Calu3 (cell line): ENCODE results near the gene CCDC170. TPM values are rescaled to one million over a fixed set of nuclear protein-coding genes. Genes with fewer than 3 reads are reported as not detected.

ENCODE experiments used
- BruUV-seq: library from RNA; stranded (reverse); fragments of 400-500 nt; replicated peaks from 2 replicates; lab custom pipeline; 2021; lab: Mats Ljungman, UMichigan
- CTCF ChIA-PET: fragments of 300-600 bp; sonication (Branson Sonifier 250); formaldehyde crosslinking; loops from one replicate; lab custom pipeline; 2022; ENCODE audit warnings: antibody characterized with exemption; lab: Charles Lee
- DNase-seq: peaks from one replicate; pipeline ENCODE4 v3.0.0; 2022
- H3K27ac Mint-ChIP-seq: one replicate; pipeline ENCODE4 v1.8.0; 2022; ENCODE audit warnings: mixed read lengths; ENCODE audit not compliant: unreplicated experiment
- H3K27me3 Mint-ChIP-seq: one replicate; pipeline ENCODE4 v1.8.0; 2022; ENCODE audit warnings: mixed read lengths; ENCODE audit not compliant: unreplicated experiment
- H3K36me3 Mint-ChIP-seq: one replicate; pipeline ENCODE4 v1.8.0; 2022; ENCODE audit warnings: mild to moderate bottlenecking, moderate library complexity, mixed read lengths; ENCODE audit not compliant: insufficient read depth, unreplicated experiment
- H3K4me1 Mint-ChIP-seq: one replicate; pipeline ENCODE4 v1.8.0; 2022; ENCODE audit warnings: mild to moderate bottlenecking, low read depth, mixed read lengths; ENCODE audit not compliant: unreplicated experiment
- H3K4me3 Mint-ChIP-seq: one replicate; pipeline ENCODE4 v1.8.0; 2022; ENCODE audit warnings: mild to moderate bottlenecking, low read depth, moderate library complexity, mixed read lengths; ENCODE audit not compliant: unreplicated experiment
- H3K9me3 Mint-ChIP-seq: one replicate; pipeline ENCODE4 v1.8.0; 2022; ENCODE audit warnings: low read depth, mixed read lengths; ENCODE audit not compliant: unreplicated experiment
- CTCF ChIP-seq: fragments of 200-600 bp; IDR thresholded peaks from one replicate; pipeline ENCODE4 v1.8.0; 2022; ENCODE audit warnings: antibody characterized with exemption; ENCODE audit not compliant: unreplicated experiment
- intact Hi-C: fragments of 100-400 bp; cut with micrococcal nuclease; formaldehyde crosslinking; loops from one replicate; pipeline ENCODE4 v1.10.0; 2022; ENCODE audit not compliant: unreplicated experiment
- total RNA-seq: library from RNA; stranded (reverse); gene quantifications from 2 replicates; pipeline ENCODE4 v1.2.3, GENCODE V29; 2022

Gene CCDC170
- total RNA-seq, 1 experiment from 2014 or later = 0.26 TPM

- no peak for TF ChIP-seq CTCF
- Mint-ChIP-seq H3K27ac (no peak overlapping the region), H3K36me3 (no peaks in the 10 kb centered on the region), H3K27me3 (no peaks in the 10 kb centered on the region), H3K4me3 (no peak overlapping the region), H3K4me1 (no peaks in the 10 kb centered on the region), H3K9me3 (peaks cover 8% of the 10 kb centered on the region)
- BruUV-seq = no TSS peak
- no peak for DNase-seq
- intact Hi-C loops = no loop called here
- CTCF ChIA-PET = interaction anchor here (0.6 kb wide), 1 partner anchor 753 kb away, joined by 4 read pairs; no protein-coding TSS in a partner anchor
Measured at GRCh38 chr6:151524059-151524458, 30.2 kb downstream of the CCDC170 start.

- CTCF ChIA-PET = no interaction called here
- H3K27ac Mint-ChIP-seq = no peak overlapping the region
- H3K9me3 Mint-ChIP-seq = peaks cover 5% of the 10 kb centered on the region
- no peak for DNase-seq
- H3K27me3 Mint-ChIP-seq = no peaks in the 10 kb centered on the region
- no peaks in the 10 kb centered on the region for H3K4me1 Mint-ChIP-seq
- no TSS peak for BruUV-seq
- TF ChIP-seq CTCF = no peak
- H3K4me3 Mint-ChIP-seq = no peak overlapping the region
- intact Hi-C loops = no loop called here
- peaks cover under 1% of the 10 kb centered on the region for H3K36me3 Mint-ChIP-seq
Measured at GRCh38 chr6:151534576-151534975, 40.8 kb downstream of the CCDC170 start.

GRCh38 chr6:151535476-151536187 is 41.8 kb downstream of the CCDC170 start:
- no peaks in the 10 kb centered on the region for H3K4me1 Mint-ChIP-seq
- no peaks in the 10 kb centered on the region for H3K27me3 Mint-ChIP-seq
- no peak overlapping the region for H3K27ac Mint-ChIP-seq
- no peak for DNase-seq
- intact Hi-C loops = no loop called here
- CTCF ChIA-PET = no interaction called here
- peaks cover 5% of the 10 kb centered on the region for H3K9me3 Mint-ChIP-seq
- peaks cover 5% of the 10 kb centered on the region for H3K36me3 Mint-ChIP-seq
- TF ChIP-seq CTCF = no peak
- H3K4me3 Mint-ChIP-seq = no peak overlapping the region
- BruUV-seq = no TSS peak

GRCh38 chr6:151536188-151536479 is 42.3 kb downstream of the CCDC170 start:
- Mint-ChIP-seq H3K9me3 (peaks cover 8% of the 10 kb centered on the region), H3K4me1 (no peaks in the 10 kb centered on the region), H3K36me3 (peaks cover 5% of the 10 kb centered on the region), H3K4me3 (no peak overlapping the region), H3K27me3 (no peaks in the 10 kb centered on the region), H3K27ac (no peak overlapping the region)
- CTCF ChIA-PET = no interaction called here
- no peak for DNase-seq
- intact Hi-C loops = no loop called here
- BruUV-seq = no TSS peak
- TF ChIP-seq CTCF = no peak
